SK-N-SH treated with all-trans-retinoic acid at 6 μM for 48 hours (cell line): Measurements from ENCODE around the gene TNKS1BP1.

Source experiments
- ATAC-seq: fragments of 200-7000 bp; cut with Tn5 transposase; 3 replicates; pipeline ENCODE4 v1.9.1; 2020; ENCODE audit warnings: mild to moderate bottlenecking, moderate library complexity
- ARNTL ChIP-seq: fragments of 450-650 bp; formaldehyde crosslinking; IDR thresholded peaks from 2 replicates; pipeline ENCODE4 v1.5.0; 2020; ENCODE audit warnings: low read depth, mild to moderate bottlenecking, moderate library complexity, borderline replicate concordance
- BACH2 ChIP-seq: fragments of 250-450 bp; sonication (Bioruptor Pico); IDR thresholded peaks from 2 replicates; pipeline ENCODE4 v1.9.0; 2021; ENCODE audit warnings: mild to moderate bottlenecking, borderline replicate concordance
- CSDC2 ChIP-seq: fragments of 250-450 bp; sonication (Bioruptor Pico); IDR thresholded peaks from 2 replicates; pipeline ENCODE4 v1.5.0; 2020; ENCODE audit warnings: mild to moderate bottlenecking, moderate library complexity
- ESRRG ChIP-seq: fragments of 250-450 bp; sonication (Bioruptor Pico); IDR thresholded peaks from 2 replicates; pipeline ENCODE4 v1.6.1; 2021; ENCODE audit warnings: mild to moderate bottlenecking
- GLIS3 ChIP-seq: fragments of 250-450 bp; sonication (Bioruptor Pico); IDR thresholded peaks from 2 replicates; pipeline ENCODE4 v1.5.0; 2020; ENCODE audit warnings: mild to moderate bottlenecking, moderate library complexity
- ISL1 ChIP-seq: fragments of 250-450 bp; sonication (Bioruptor Pico); IDR thresholded peaks from 2 replicates; pipeline ENCODE4 v2.1.2; 2022; ENCODE audit warnings: mild to moderate bottlenecking, moderate library complexity
- OSR1 ChIP-seq: fragments of 250-450 bp; sonication (Bioruptor Pico); IDR thresholded peaks from 2 replicates; pipeline ENCODE4 v1.8.0; 2022; ENCODE audit warnings: moderate library complexity, mild to moderate bottlenecking, inconsistent platforms
- PATZ1 ChIP-seq: fragments of 250-450 bp; sonication (Bioruptor Pico); IDR thresholded peaks from 2 replicates; pipeline ENCODE4 v1.8.0; 2020; ENCODE audit warnings: mild to moderate bottlenecking, moderate library complexity, borderline replicate concordance
- PPARA ChIP-seq: fragments of 250-450 bp; sonication (Bioruptor Pico); IDR thresholded peaks from 2 replicates; pipeline ENCODE4 v1.5.0; 2020; ENCODE audit warnings: mild to moderate bottlenecking, borderline replicate concordance
- RARB ChIP-seq: fragments of 250-450 bp; sonication (Bioruptor Pico); IDR thresholded peaks from 2 replicates; pipeline ENCODE4 v1.8.0; 2021; ENCODE audit warnings: mild to moderate bottlenecking, moderate library complexity
- SNAI2 ChIP-seq: fragments of 250-450 bp; sonication (Bioruptor Pico); IDR thresholded peaks from 2 replicates; pipeline ENCODE4 v1.5.0; 2020; ENCODE audit warnings: mild to moderate bottlenecking, moderate library complexity
- TCF4 ChIP-seq: fragments of 250-450 bp; sonication (Bioruptor Pico); IDR thresholded peaks from 2 replicates; pipeline ENCODE4 v1.8.0; 2021; ENCODE audit warnings: mild to moderate bottlenecking, moderate library complexity, borderline replicate concordance
- TSHZ2 ChIP-seq: fragments of 250-450 bp; sonication (Bioruptor Pico); IDR thresholded peaks from 2 replicates; pipeline ENCODE4 v1.5.0; 2020; ENCODE audit warnings: mild to moderate bottlenecking, moderate library complexity
- ZC3H10 ChIP-seq: fragments of 250-450 bp; sonication (Bioruptor Pico); IDR thresholded peaks from 2 replicates; pipeline ENCODE4 v1.5.1; 2021; ENCODE audit warnings: mild to moderate bottlenecking, moderate library complexity
- ZFP3 ChIP-seq: fragments of 250-450 bp; sonication (Bioruptor Pico); IDR thresholded peaks from 2 replicates; pipeline ENCODE4 v1.5.0; 2020; ENCODE audit warnings: mild to moderate bottlenecking, moderate library complexity
- ZFP30 ChIP-seq: fragments of 450-650 bp; formaldehyde crosslinking; IDR thresholded peaks from 2 replicates; pipeline ENCODE4 v1.5.0; 2022; ENCODE audit warnings: mild to moderate bottlenecking, moderate library complexity
- ZNF565 ChIP-seq: fragments of 450-650 bp; formaldehyde crosslinking; conservative IDR thresholded peaks from 2 replicates; pipeline ENCODE4 v1.5.0; 2020; ENCODE audit warnings: low read depth, mild to moderate bottlenecking, moderate library complexity
- ZNF70 ChIP-seq: fragments of 450-650 bp; formaldehyde crosslinking; IDR thresholded peaks from 2 replicates; pipeline ENCODE4 v1.5.0; 2020; ENCODE audit warnings: mild to moderate bottlenecking, moderate library complexity
- ZNF8 ChIP-seq: fragments of 450-650 bp; formaldehyde crosslinking; IDR thresholded peaks from 2 replicates; pipeline ENCODE4 v1.5.0; 2020; ENCODE audit warnings: mild to moderate bottlenecking, moderate library complexity
- TF ChIP-seq, protein P1 (sequence below): fragments of 250-450 bp; sonication (Bioruptor Pico); IDR thresholded peaks from 2 replicates; pipeline ENCODE4 v1.5.1; 2021; ENCODE audit warnings: mild to moderate bottlenecking, moderate library complexity

Gene TNKS1BP1

DNA sequence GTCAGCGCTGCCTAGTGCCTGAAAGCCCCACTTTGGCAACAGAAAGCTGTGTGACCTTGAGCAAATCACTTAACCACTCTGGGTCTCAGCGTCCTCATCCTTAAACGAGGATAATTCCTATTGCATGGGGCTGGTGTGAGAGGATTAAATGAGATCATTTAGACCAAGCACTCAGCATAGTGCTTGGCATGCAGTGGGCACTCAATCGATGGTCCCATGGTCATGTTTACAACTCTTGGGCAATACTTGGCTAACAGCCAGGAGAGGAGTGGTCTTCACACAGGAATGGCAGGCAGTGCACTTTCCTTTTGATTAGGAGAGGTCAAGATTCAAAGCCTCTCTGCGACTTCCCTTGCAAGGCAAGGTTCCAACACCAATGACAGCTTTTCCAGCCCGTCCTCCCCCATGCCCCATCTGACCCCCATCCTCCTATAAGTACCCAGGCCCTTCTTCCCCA is 14.1 kb downstream of the TNKS1BP1 start (continued):
- no peak for TF ChIP-seq ARNTL (CRISPR knock-in tag)
- TF ChIP-seq, all 23 proteins: peak for 0

GRCh38 chr11:57310091-57310490 is 14.7 kb downstream of the TNKS1BP1 start:
- ATAC-seq, result no peak
- TF ChIP-seq ZFP3 (CRISPR knock-in tag) (no peak), TCF4 (CRISPR knock-in tag) (no peak), ESRRG (CRISPR knock-in tag) (no peak), ZNF8 (no peak), OSR1 (no peak), ARNTL (CRISPR knock-in tag) (no peak), GLIS3 (no peak), PPARA (no peak), PATZ1 (CRISPR knock-in tag) (no peak), SNAI2 (no peak), TSHZ2 (CRISPR knock-in tag) (no peak)

GRCh38 chr11:57309106-57310059 is 15.4 kb downstream of the TNKS1BP1 start:
- no peak for TF ChIP-seq TCF4 (CRISPR knock-in tag)
- TF ChIP-seq ESRRG (CRISPR knock-in tag), result no peak
- no peak for TF ChIP-seq ARNTL (CRISPR knock-in tag)
- no peak for TF ChIP-seq CSDC2 (CRISPR knock-in tag)
- ATAC-seq, result no peak

GRCh38 chr11:57308426-57309060 is 16.2 kb downstream of the TNKS1BP1 start:
- TF ChIP-seq RARB (CRISPR knock-in tag), result no peak
- no peak for TF ChIP-seq CSDC2 (CRISPR knock-in tag)
- TF ChIP-seq, protein P1, sequence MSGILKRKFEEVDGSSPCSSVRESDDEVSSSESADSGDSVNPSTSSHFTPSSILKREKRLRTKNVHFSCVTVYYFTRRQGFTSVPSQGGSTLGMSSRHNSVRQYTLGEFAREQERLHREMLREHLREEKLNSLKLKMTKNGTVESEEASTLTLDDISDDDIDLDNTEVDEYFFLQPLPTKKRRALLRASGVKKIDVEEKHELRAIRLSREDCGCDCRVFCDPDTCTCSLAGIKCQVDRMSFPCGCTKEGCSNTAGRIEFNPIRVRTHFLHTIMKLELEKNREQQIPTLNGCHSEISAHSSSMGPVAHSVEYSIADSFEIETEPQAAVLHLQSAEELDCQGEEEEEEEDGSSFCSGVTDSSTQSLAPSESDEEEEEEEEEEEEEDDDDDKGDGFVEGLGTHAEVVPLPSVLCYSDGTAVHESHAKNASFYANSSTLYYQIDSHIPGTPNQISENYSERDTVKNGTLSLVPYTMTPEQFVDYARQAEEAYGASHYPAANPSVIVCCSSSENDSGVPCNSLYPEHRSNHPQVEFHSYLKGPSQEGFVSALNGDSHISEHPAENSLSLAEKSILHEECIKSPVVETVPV (CRISPR knock-in tag), result no peak
- ATAC-seq, result no peak

GRCh38 chr11:57307666-57308270 is 17.0 kb downstream of the TNKS1BP1 start:
- ATAC-seq, result no peak
- no peak for TF ChIP-seq OSR1
- no peak for TF ChIP-seq RARB (CRISPR knock-in tag)
- no peak for TF ChIP-seq ARNTL (CRISPR knock-in tag)
- no peak for TF ChIP-seq BACH2 (CRISPR knock-in tag)
- TF ChIP-seq ZFP30, result no peak
- TF ChIP-seq, protein P1 (CRISPR knock-in tag), result no peak
- no peak for TF ChIP-seq TCF4 (CRISPR knock-in tag)
- TF ChIP-seq ZNF8, result no peak
- TF ChIP-seq ZNF70, result no peak
- TF ChIP-seq PATZ1 (CRISPR knock-in tag), result no peak
- TF ChIP-seq ZC3H10 (CRISPR knock-in tag), result no peak
- TF ChIP-seq ESRRG (CRISPR knock-in tag), result no peak
- no peak for TF ChIP-seq ZNF565 (CRISPR knock-in tag)
- no peak for TF ChIP-seq GLIS3
- TF ChIP-seq ISL1, result no peak
- no peak for TF ChIP-seq SNAI2
